ENCODE results near the gene KDM2A.

DNA sequence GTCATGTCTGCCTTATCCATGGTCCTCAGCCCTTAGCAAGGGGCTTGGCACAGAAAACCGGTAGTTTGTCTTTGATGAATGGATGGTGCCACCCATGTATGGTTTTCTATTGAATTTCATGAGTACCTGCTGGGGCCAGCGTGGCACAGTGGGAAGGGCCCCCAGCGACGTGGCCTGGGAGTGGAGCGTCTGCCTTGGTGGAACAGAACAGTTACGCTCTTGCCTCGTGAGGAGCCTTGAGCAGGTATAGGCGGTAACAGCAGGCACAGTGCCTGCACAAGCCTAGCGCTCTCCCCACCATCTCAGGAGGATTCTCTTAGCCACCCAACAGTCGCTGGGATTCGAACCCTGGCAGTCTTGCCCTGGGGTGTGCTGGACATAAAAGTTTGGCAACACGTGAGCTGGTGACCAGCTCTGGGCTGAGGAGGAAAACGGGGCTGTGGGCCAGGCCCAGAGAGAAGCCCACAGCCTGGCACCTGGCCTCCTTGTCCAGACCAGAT, 181.2 kb downstream of the KDM2A start:
- TF ChIP-seq, protein P1, sequence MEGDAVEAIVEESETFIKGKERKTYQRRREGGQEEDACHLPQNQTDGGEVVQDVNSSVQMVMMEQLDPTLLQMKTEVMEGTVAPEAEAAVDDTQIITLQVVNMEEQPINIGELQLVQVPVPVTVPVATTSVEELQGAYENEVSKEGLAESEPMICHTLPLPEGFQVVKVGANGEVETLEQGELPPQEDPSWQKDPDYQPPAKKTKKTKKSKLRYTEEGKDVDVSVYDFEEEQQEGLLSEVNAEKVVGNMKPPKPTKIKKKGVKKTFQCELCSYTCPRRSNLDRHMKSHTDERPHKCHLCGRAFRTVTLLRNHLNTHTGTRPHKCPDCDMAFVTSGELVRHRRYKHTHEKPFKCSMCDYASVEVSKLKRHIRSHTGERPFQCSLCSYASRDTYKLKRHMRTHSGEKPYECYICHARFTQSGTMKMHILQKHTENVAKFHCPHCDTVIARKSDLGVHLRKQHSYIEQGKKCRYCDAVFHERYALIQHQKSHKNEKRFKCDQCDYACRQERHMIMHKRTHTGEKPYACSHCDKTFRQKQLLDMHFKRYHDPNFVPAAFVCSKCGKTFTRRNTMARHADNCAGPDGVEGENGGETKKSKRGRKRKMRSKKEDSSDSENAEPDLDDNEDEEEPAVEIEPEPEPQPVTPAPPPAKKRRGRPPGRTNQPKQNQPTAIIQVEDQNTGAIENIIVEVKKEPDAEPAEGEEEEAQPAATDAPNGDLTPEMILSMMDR (IDR thresholded peaks at IDR 0.05): no peak
- TF ChIP-seq POLR2A (IDR thresholded peaks at IDR 0.05): no peak
